CD1c-positive myeloid dendritic cell (primary cell): ENCODE measurements around the gene GMPPA.
A peak's percentile ranks its signal among the peaks of the same experiment; 100 is the strongest.

Source experiments
- DNase-seq: peaks from one replicate; pipeline ENCODE4 v3.0.0-alpha.2; 2016; ENCODE audit errors: extremely low spot score

The GMPPA gene

DNA sequence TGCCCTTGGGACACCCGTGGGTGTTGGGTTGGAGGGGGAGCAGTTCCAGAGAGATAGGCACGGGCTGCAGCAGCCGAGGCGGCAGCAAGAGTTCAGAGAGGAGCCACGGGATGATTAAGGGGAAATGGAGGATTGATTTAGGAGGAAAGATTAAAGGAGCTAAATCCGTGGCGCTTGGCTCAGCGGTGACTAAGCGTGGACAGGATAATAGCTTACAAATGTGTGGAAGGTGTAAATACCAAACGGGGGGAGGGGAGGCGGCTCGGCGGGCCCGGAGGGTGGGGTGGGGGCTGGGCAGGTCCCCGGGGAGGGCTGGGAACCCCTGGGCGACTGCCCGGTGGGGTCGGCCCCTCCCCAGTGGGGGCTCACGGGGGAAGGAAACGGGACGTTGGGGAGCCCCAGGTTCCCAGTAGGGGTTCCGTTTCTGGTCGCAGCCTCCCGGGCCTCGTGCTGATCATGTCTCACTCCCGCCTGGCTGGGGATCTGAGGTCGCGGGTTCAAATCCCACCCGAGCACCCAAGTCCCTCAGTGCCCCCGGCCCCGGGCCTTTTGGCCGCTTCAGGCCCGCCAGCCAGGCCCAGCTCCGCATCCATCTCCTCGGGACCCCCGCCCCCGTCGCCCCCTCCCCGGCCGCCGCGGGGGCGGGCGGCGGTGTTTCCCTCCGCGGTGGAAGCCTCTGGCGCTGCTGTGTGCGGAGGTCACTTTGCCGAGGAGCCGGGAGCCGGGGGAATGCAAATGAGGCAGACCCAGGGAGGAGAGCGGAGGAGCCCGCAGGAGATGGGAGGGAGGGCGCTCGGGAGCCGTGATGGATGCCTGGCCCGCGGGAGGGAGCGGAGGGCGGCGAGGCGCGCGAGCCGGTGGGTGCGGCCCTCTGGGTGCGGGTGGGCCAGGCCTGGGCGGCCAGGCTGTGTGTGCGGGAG lies 23.7 kb downstream of the GMPPA start:
- no peak for DNase-seq

DNA sequence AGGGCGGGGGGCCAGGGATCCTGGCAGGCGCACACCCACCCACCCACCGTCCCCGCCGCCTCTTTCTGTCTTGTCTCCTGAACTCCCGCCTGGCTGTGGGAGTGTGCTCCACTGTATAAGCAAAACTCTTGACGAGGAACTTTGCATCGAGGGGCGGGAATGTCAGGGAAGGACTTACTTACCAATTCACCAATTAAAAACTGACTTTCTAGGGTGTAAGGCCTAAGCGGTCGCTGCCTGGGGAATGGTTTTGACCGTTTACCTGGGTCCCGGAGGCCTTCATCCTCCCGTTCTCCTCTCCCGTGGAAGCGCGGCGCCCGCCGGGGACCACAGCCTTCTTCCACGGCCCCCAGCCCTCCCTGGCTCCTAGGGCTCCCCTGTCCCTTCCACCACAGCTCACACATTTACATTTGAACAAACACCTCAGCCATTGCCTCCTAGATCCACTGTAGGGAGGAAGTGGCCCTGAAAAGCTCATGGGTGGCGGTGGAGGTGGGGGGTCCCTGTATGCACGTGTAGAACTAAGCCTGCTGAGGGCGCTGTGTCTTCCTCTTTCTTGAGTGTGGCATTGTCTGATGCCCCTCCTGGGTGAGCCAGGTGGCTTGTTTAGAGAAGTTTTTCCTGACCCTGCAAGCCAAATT lies 24.5 kb downstream of the GMPPA start:
- DNase-seq = no peak

DNA sequence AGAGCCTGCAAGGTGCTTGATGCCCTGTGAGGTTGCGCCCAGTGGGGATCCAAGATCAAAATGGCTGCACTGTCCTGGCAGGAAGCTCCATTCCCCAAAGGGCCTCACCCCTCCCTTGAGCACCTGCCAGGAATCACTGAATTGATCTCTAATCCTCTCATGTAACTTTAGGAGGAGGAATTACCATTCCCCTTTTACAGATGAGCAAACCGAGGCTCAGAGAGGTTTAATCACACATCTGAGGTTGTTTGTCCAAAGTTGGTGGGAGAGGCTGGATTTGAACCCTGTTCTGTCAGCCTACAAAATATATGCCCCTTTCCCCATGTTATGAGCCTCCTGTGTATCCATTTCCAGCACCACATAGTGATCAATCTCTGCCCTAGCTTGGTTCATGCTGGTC lies 26.1 kb downstream of the GMPPA start:
- DNase-seq = no peak

DNA sequence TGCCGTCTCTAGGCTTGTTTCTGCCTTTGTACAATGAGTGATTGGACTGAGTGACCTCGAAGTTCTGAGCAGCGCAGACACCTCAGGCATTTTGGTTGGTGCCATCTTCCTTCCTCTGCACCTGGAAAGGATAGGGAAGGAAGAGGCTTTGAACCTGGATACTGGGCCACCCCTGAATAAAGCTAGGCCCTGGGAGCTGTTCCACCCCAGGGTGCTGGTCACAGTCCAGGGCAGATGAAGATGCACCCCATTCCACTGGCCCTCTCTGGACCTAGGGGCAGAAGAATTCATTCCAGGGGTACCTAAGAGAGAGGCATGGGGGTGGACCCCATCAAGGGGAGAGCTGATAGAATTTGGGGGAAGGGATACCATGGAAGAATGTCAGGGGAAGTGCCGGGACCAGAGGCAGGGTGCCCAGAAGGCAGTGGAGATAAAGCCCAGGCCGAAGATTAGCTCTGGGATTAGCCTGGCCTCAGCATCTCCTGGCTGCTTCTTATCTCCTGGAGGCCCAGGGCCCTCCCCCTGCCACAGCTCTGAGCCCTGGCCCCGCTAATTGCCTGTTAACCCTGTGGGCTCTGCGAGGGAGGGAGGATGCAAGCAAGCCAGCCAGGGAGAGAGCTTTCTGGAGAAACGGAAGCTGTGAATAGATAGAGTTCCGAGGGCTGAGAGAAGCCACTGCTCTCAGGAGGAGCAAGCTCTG lies 27.0 kb downstream of the GMPPA start:
- no peak for DNase-seq

DNA sequence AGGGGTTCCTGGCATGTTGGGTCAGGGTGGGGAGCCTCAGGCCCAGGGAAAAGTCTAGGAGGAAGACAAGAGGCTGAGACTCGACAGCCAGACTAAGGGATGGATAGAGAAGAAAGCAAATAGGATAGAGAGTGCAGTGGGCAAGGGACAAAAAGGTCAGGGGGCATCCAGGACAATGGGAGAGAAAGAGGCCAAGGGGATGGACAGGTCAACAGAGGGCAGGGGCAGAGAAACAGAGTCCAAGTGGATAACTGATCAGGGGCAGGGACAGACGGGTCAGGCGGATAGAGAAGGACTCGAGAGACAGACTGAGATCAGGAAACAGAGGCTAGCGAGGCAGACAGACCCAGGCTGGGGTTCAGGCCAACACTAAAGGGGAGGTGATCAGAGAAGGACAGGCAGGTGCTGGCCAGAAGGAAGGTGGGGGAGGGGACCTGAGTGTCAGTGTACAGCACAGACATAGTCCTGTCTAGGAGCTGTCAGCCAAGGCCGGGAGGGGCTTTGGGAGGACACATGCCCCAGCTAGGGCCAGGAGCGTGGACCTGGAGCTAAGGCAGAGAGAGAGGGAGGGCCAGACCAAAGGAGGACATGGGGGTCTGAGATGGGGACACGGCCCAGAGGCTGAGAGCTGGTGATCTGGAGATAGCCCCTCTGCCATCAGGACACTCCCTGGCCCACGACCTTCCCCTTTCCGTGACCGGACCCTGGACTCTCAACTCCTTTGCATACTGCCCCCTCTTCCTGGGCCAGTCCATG lies 27.8 kb downstream of the GMPPA start:
- no peak for DNase-seq

DNA sequence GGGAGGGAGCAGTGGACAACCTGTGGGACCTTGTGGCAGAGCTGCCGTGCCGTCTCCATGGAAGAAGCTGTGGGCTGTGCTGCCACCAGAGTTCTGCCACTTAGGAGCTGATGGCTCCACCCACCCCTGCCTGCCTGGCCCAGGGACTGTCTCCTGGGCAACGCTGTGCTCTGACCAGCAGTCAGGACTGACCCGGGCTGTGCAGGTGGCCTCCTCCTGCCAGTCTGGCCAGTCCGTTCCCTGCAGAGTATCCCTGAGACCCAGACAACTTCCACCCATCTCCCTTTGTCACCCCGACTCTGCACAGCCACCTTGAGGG lies 28.3 kb downstream of the GMPPA start:
- DNase-seq = no peak

DNA sequence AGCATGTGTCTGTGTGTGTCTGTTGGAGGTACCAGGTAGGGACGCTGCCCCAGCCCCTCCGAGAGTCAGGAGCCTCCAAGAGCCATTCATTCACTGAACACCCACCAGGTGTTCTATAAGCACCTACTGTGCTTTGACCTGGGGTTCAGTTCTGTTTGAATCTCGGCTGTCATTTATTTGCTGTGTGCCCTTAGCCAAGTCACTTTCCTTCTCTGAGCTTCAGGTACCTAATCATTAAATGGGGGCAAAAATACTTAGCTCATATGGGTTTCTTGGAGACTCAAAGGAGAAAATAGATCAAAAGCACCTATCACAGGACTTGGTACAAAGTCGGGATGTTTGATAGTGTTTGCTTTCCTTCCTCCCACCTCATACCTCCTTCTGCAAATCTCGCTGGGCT lies 28.8 kb downstream of the GMPPA start:
- no peak for DNase-seq

DNA sequence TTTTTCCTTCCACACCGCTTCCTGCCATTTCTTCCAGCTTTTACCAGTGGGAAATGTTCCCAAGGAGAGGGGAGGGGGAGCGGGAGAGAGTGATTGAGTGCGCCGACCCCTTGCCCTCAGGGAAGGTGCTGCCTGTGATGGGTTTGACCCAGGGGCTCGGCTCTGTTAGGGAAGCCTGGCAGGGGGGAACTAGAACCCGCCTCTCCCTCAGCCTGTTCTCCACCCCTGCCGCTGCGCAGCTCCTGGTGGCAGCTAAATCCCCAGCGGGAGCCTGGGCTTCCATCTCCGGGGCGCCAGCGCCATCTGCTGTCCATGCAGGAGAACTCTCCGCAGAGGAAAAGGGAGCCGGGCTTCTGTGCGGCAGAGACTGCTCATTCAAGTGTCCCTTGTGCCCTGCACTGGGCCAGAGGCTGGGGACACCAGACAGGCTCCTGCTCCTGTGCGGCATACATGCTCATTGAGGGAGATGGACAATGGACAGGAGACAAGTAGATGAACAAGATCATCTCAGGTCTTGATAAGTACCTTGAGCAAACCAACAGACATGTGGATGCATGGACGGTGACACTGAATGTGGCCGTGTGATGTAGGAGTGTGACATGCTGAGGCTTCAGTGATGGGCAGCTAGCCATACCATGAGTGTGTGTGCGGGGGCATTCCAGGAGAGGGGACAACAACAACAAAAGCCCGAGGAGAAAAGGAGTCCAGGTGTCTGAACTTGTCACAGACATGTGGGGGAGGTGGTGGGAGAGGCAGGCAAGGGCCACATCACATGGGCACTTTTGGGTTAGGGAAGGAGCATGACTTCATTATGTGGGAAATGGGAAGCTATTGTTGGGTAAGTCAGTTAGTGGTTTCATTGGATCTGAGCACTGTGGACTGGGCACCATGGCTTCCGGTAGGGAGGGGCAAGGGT lies 31.6 kb downstream of the GMPPA start:
- peak; percentile 92 for DNase-seq

DNA sequence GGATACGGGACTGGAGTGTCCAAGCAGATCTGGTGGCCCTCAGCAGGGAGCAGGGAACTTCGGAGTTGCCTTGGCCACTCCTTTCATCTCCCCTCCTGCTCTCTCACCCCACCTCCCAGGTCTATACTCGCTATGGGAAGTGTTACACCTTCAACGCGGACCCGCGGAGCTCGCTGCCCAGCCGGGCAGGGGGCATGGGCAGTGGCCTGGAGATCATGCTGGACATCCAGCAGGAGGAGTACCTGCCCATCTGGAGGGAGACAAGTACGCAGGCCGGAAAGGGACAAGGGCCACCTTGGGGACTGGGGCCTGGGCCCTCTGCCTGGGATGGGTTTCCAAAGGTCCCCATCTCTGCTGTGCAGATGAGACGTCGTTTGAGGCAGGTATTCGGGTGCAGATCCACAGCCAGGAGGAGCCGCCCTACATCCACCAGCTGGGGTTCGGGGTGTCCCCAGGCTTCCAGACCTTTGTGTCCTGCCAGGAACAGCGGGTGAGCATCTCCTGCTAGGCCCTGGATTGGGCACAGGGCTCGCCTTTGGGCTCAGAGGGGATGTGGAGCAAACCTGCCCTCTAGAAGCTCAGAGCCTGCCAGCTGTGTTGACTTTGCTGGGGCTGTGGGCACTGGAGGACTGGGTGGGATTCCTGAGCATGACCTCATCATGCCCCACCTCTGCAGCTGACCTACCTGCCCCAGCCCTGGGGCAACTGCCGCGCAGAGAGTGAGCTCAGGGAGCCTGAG lies 33.1 kb downstream of the GMPPA start:
- no peak for DNase-seq

DNA sequence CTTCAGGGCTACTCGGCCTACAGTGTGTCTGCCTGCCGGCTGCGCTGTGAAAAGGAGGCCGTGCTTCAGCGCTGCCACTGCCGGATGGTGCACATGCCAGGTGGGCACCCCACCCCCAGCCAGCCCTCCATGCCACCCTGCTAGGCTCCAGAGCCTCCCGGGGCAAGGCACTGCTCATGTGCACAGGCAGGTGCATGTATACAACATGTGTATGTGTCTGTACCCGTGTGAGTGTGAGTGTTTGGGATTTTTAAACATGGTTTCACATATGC lies 33.6 kb downstream of the GMPPA start:
- DNase-seq = no peak

DNA sequence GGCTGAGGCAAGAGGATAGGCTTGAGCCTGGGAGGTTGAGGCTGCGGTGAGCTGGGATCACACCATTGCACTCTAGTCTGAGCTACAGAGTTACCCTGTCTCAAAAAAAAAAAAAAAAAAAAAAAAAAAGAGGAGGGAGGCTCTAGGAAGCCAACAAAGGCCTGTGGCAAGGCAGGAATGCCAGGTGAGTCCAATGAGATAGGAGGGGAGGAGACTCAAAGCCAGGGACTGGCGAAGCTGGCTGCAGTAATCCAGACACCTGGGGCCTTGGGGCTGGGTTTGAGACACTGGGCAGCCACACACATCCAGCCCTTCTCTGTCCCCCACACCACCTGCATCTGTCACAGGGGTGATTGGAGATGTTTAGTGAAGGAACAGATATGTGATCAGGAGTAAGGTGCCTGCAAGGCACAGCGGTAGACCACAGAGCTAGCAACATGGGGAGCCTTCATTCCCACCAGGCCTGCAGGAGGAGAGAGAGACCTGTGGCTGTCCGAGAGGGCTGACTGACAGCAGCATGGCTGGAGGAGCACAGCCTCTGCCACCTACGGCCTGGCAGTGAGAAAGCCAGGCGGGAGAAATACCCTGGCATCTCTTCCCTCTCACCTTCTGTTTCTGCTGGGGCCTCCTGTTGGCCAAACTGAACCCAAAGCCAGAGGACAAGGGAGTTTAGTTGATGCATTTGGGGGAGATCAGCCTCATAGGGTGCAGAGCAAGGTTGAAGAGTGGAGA lies 35.4 kb downstream of the GMPPA start:
- no peak for DNase-seq

DNA sequence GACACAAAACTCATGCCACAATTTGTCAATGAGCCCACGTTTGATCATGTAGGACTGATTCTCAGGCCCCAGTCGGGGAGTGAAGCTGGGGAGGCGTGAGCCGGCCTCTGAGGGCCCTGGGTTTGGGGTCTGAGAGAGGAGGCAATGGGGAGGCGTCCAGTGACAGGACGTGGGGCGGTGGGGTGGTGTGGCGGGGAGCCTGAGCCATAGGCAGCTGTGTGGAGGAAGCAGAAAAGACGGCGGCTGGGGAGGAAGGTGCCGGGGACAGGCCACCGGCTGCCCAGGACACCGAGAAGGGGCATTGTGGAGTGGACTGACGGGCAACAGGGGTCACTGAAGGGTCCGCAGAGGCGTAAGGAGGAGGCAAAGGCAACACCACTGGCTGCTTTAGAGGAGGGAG lies 37.7 kb downstream of the GMPPA start:
- no peak for DNase-seq

DNA sequence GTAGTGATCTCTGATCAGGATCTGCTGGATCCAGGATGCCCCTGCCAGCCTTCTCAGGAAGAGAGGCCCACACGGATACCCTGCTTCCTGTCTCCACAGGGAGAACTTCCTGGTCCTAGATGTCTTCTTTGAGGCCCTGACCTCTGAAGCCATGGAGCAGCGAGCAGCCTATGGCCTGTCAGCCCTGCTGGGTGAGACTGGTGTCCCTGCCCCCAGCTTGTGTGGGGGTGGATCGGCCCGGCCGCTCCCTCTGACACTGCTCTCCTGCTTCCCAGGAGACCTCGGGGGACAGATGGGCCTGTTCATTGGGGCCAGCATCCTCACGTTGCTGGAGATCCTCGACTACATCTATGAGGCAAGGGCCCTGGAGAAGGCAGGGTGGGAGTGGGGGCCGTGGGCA lies 38.3 kb downstream of the GMPPA start:
- DNase-seq = no peak

DNA sequence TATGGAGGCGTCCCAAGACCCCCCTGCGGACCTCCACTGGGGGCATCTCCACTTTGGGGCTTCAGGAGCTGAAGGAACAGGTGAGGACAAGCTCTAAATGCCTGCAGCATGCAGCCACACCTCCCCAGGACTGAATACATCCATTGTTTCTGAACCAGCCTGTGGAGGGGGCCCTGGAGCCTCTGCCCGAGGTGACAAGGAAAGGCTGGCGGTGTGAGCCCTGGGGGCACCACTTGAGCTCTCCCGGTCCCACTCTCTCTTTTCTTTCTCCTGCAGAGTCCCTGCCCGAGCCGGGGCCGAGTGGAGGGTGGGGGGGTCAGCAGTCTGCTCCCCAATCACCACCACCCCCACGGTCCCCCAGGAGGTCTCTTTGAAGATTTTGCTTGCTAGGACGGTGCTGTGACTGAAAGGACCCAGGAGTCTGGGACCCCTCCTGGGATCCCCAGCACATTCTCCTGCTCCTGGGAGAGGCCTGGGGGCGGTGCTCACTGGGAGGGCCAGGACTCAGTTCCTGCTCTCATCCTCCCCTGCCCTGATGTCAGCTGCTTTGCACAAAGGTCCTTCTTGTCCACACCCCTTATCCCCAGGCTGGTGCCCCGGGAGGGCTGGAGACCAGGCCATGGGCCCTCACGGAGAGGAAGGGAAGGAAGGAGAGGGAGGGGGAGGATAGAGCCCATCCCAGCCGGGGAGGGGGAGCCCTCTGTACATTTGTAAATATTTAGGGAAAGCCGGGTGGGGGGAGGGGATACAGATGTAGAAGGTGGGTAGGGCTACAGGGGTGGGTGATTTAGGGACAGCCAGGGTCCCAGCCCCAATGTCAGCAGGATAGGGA lies 39.2 kb downstream of the GMPPA start:
- DNase-seq = no peak

DNA sequence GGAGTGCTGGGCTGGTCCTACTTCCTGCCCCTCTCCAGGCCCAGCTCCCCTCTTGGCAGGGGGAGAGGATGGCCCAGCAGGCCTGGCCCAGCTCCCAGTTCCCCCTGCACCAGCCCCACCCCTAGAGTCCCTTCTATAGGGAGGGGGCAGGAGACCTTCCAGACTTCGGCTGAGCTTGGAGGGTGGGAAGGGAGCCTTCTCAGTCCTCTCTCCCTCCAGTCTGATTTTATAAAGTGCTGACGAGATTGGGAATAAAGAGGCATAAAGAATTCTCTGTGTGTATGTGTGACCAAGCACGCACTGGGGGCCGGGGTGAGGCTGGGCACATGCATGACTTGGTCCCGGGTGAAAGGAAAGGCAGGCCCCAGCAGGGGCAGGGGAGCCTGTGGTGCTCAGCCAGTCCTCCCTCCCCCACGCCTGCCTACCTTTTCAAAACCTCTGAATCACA lies 39.8 kb downstream of the GMPPA start:
- DNase-seq = no peak

DNA sequence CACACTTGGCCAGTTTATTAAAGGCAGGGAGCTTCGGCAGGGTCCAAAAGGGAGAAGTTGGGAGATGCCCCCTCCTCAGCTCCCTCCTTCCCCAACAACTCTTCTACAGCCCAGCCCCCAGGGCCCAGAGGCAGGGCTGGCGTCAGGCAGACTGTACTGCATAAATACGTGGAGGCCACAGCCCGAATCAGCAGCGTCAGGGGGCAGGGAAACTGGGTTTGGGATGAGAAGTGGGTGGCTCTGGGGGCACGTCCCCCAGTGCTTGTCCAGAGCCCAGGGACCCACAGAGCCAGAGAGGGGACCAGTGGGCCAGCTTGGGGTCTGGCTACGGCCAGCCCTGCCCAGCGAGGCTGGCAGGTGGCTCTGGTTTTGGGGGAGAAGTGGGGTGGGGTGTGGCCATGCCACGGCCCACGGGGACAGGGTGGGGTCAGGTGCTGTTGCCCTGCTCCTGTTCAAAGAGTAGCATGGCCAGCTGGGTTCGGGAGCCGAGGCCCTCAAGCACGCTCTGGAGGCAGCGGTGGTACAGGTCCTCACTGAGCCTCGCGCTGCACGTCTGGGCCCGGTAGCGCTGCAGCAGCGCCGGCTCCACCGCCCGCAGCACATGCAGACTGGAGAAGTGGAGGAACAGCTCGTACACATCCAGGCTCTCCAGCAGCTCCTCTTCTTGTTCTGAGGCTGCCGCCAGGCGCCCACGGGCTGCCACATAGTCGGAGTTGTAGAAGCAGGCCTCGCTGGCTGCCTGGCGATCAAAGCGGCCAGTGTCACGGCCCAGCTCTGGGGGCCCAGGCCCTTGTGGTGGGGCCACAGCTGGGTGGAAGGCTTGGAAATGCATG lies 40.5 kb downstream of the GMPPA start:
- no peak for DNase-seq

DNA sequence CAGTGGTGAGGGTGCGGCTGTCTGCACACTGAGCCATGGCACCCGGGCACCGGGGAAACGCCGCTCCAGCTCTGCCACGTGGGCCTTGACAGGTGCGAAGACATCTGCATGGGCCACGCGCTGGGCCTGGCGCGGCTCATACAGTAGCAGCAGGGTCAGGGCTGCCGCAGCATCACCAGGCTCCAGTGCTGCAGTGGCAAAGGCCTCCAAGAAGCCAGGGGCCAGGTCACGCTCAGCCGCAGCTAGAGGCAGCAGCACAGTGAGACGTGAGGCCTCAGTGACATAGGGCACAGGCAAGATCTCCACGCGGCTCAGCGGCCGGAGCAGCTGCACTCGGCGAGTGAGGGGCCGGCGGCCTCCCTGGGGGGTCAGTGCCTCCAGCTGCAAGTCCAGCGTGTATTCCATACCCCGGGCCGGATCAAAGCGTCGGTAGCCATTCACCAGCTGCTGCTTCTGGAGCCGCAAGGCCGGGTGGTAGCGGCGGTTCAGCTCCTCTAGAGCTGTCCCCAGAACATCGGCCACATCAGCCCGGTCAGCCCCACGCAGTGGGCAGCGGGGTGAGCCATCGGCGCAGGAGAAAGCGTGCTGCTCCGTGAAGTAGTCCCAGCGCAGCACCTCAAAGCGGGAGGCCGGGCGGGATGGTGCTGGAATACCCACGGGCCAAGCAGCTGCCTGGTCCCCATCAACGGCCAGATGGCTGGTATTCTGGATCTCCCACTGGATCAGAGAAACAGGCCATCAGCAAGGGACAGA lies 41.4 kb downstream of the GMPPA start:
- DNase-seq = no peak
